Left cardiac atrium (tissue), 4 donors: Measurements from ENCODE around the gene MTHFD1. TPM values are rescaled to one million over a fixed set of nuclear protein-coding genes. Genes with fewer than 3 reads are reported as not detected.

Experiments used
- ATAC-seq, 2 donors: fragments of 200-7000 bp; cut with Tn5 transposase; one replicate each; pipeline ENCODE4 v1.9.1; 2020; ENCODE audit warnings: mild to moderate bottlenecking in 2 of 2, moderate library complexity in 2 of 2
- DNase-seq: peaks from one replicate; pipeline ENCODE4 v3.0.0-alpha.2; 2020
- intact Hi-C, 2 donors: fragments of 100-400 bp; cut with DNase I; formaldehyde crosslinking; loops; one replicate each; pipeline versions ENCODE4 v1.14.1 to v1.15.1; 2022 to 2023
- total RNA-seq, 2 donors: library from RNA; stranded (reverse); fragmentation: NEBNext Ultra II Directional; extraction: Animal tissue kit (Norgen Biotek cat#: 25700); gene quantifications; one replicate each; pipeline ENCODE4 v1.2.1, GENCODE V29; 2021
- donor health status: DM: no; HTN: yes; CAD: no.
- donor health status: DM: no; HTN: yes; CAD: no; lungs with severe emphysema.
- donor health status: DM: yes; HTN: yes; CAD: no.
- donor health status: Dilated cardiomyopathy.

MTHFD1 gene
- total RNA-seq, 2 donors from 2014 or later = 58.5 to 59.2 TPM

- intact Hi-C loops = no loop called here
- ATAC-seq (no peak), DNase-seq (no peak)
These were observed 51.0 kb downstream of the MTHFD1 start for GRCh38 chr14:64439141-64439540.

GRCh38 chr14:64440494-64440893, 52.3 kb downstream of the MTHFD1 start:
- intact Hi-C loops = no loop called here
- ATAC-seq (no peak), DNase-seq (no peak)

- ATAC-seq (peak; percentile 79 to 84), DNase-seq (peak; percentile 56)
- intact Hi-C loops = no loop called here
These were observed 54.3 kb downstream of the MTHFD1 start for GRCh38 chr14:64442300-64442988.

- no peak for DNase-seq
- intact Hi-C loops = no loop called here
- no peak for ATAC-seq
These were observed 56.0 kb downstream of the MTHFD1 start for GRCh38 chr14:64444140-64444539.

- peak in 1 of 2 donors; percentile 59 for ATAC-seq
- intact Hi-C loops = no loop called here
- no peak for DNase-seq
These were observed 57.1 kb downstream of the MTHFD1 start for GRCh38 chr14:64444984-64445845.

GRCh38 chr14:64447876-64448670, 59.9 kb downstream of the MTHFD1 start:
- DNase-seq (no peak), ATAC-seq (no peak)
- intact Hi-C loops = no loop called here

GRCh38 chr14:64450255-64450654, 62.1 kb downstream of the MTHFD1 start:
- no peak for DNase-seq
- intact Hi-C loops = no loop called here

GRCh38 chr14:64454671-64455070, 66.5 kb downstream of the MTHFD1 start:
- ATAC-seq (peak in 1 of 2 donors; percentile 27), DNase-seq (no peak)
- intact Hi-C loops = no loop called here

More at GRCh38 chr14:64450255-64450654, 62.1 kb downstream of the MTHFD1 start:
- no peak for ATAC-seq

GRCh38 chr14:64459405-64460136, 71.4 kb downstream of the MTHFD1 start:
- intact Hi-C loops = loop anchor here in 1 of 2 donors (10.0 kb wide), 1 partner anchor 115 kb away; no protein-coding TSS in a partner anchor
- no peak for ATAC-seq
- DNase-seq = no peak

- no peak for DNase-seq
- no peak for ATAC-seq
- intact Hi-C loops = loop anchor here in 1 of 2 donors (10.0 kb wide), 1 partner anchor 116 kb away; no protein-coding TSS in a partner anchor
These were observed 73.1 kb downstream of the MTHFD1 start for GRCh38 chr14:64461221-64461620.

- no peak for ATAC-seq
- DNase-seq = no peak
- intact Hi-C loops = loop anchor here in 1 of 2 donors (10.0 kb wide), 1 partner anchor 118 kb away; no protein-coding TSS in a partner anchor
These were observed 75.0 kb downstream of the MTHFD1 start for GRCh38 chr14:64463195-64463594.

GRCh38 chr14:64463873-64464272, 75.7 kb downstream of the MTHFD1 start:
- DNase-seq (no peak), ATAC-seq (no peak)
- intact Hi-C loops = loop anchor here in 1 of 2 donors (10.0 kb wide), 1 partner anchor 119 kb away; no protein-coding TSS in a partner anchor

GRCh38 chr14:64464651-64465050, 76.5 kb downstream of the MTHFD1 start:
- ATAC-seq (no peak), DNase-seq (no peak)
- intact Hi-C loops = loop anchor here in 1 of 2 donors (10.0 kb wide), 1 partner anchor 120 kb away; no protein-coding TSS in a partner anchor

- DNase-seq (peak; percentile 49), ATAC-seq (peak; percentile 94 to 97)
- intact Hi-C loops = loop anchor here in 1 of 2 donors (10.0 kb wide), 1 partner anchor 121 kb away; no protein-coding TSS in a partner anchor
These were observed 77.2 kb downstream of the MTHFD1 start, which contains the start of gene AKAP5 for GRCh38 chr14:64465191-64465822. Gene AKAP5 (plus strand): TSS chr14:64465499. CDS start chr14:64468395, 2,896 bp downstream.

GRCh38 chr14:64465831-64466554, 77.8 kb downstream of the MTHFD1 start:
- peak; percentile 42 for DNase-seq
- ATAC-seq = peak; percentile 66 to 74
- intact Hi-C loops = loop anchor here in 1 of 2 donors (10.0 kb wide), 1 partner anchor 121 kb away; no protein-coding TSS in a partner anchor

- DNase-seq (no peak), ATAC-seq (no peak)
- intact Hi-C loops = loop anchor here in 1 of 2 donors (10.0 kb wide), 1 partner anchor 122 kb away; no protein-coding TSS in a partner anchor
These were observed 78.9 kb downstream of the MTHFD1 start for GRCh38 chr14:64467101-64467500.

GRCh38 chr14:64467566-64467965, 79.4 kb downstream of the MTHFD1 start:
- intact Hi-C loops = loop anchor here in 1 of 2 donors (10.0 kb wide), 1 partner anchor 123 kb away; no protein-coding TSS in a partner anchor
- ATAC-seq = no peak
- DNase-seq = no peak
